Measurements from ENCODE around the gene VGLL4.

- no peak for TF ChIP-seq CTCF (conservative IDR thresholded peaks at IDR 0.05; ENCODE audit: low read length)
- no peak for TF ChIP-seq EZH2phosphoT487 (IDR thresholded peaks at IDR 0.05; ENCODE audit: borderline replicate concordance, low read depth, low read length)
Measured at GRCh38 chr3:11661052-11661656, 17.4 kb upstream of the VGLL4 start.

All from OCI-LY7 (cell line).